ENCODE data around the gene SH3GLB1. TPM values are rescaled to one million over a fixed set of nuclear protein-coding genes. Genes with fewer than 3 reads are reported as not detected.
A peak's percentile ranks its signal among the peaks of the same experiment; 100 is the strongest.
"Not testable (repeated sequence)": the region's sequence is repeated elsewhere in the genome, so short reads cannot be mapped to it uniquely, and the experiment has no call there.

Gene SH3GLB1
- 44.5 and 47.9 TPM in 2 replicates for total RNA-seq

DNA sequence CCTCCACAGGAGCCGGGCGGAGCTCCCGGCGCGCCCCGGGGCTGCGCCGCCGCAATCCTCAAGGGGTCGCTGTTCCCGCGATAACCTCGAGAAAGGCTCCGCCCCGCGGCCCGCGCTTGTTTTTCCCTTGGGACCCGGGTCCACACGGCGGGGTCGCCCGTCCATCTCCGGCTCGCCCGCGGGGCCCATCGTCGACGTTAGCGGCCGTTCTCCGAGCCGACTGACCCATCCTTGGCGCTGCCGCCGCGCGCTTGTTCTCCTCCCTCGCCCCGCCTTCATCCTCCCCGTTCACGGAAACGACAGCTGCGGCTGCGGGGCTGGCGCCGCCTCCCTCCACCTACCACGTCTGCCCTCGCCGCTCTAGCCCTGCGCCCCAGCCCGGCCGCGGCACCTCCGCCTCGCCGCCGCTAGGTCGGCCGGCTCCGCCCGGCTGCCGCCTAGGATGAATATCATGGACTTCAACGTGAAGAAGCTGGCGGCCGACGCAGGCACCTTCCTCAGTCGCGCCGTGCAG is at the start of gene SH3GLB1:
SH3GLB1 (plus strand) TSS at position 119 of the 514 bp plus-strand sequence; CDS start at position 443, 324 bp downstream.
- TF ChIP-seq, protein P1, sequence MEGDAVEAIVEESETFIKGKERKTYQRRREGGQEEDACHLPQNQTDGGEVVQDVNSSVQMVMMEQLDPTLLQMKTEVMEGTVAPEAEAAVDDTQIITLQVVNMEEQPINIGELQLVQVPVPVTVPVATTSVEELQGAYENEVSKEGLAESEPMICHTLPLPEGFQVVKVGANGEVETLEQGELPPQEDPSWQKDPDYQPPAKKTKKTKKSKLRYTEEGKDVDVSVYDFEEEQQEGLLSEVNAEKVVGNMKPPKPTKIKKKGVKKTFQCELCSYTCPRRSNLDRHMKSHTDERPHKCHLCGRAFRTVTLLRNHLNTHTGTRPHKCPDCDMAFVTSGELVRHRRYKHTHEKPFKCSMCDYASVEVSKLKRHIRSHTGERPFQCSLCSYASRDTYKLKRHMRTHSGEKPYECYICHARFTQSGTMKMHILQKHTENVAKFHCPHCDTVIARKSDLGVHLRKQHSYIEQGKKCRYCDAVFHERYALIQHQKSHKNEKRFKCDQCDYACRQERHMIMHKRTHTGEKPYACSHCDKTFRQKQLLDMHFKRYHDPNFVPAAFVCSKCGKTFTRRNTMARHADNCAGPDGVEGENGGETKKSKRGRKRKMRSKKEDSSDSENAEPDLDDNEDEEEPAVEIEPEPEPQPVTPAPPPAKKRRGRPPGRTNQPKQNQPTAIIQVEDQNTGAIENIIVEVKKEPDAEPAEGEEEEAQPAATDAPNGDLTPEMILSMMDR (IDR thresholded peaks at IDR 0.05; ENCODE audit: insufficient read depth, low read depth, low read length) = peak; percentile 83
- DNase-seq (ENCODE audit: low read depth) = peak; percentile 89

DNA sequence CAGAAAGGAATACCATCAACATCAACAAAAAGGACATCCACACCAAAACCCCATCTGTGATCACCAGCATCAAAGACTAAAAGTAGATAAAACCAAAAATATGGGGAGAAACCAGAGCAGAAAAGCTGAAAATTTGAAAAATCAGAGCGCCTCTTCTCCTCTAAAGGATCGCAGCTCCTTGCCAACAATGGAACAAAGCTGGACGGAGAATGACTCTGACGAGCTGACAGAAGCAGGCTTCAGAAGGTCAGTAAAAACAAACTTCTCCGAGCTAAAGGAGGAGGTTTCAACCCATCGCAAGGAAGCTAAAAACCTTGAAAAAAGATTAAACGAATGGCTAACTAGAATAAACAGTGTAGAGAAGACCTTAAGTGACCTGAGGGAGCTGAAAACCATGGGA is 46.0 kb upstream of the SH3GLB1 start:
- DNase-seq (ENCODE audit: low read depth); H3K4me3 ChIP-seq (ENCODE audit: low read depth, low read length): not testable (repeated sequence)

More for the DNA sequence above, at the start of gene SH3GLB1:
- peak within 1 kb of the TSS; percentile 95 for H3K4me3 ChIP-seq (ENCODE audit: low read depth, low read length)

DNA sequence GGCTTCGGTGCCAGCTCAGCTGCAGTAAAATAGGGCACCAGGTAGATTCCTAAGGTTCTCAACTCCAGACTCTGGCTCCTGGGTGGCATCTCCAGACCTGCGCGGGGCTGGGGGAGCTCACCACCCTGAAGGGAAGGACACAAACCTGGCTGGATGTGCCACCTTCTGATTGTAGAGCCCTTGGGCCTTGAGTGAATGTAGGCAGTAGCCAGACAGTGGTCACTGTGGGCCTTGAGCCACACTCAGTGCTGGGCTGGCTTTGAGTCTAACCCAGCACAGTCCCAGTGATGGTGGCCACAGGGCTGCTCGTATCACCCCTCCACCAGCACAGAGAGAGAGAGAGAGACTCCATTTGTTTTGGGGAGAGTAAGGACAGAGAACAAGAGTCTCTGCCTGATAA is 38.0 kb upstream of the SH3GLB1 start:
- DNase-seq (ENCODE audit: low read depth) = no peak
- TF ChIP-seq, protein P1 (IDR thresholded peaks at IDR 0.05; ENCODE audit: insufficient read depth, low read depth, low read length) = no peak

DNA sequence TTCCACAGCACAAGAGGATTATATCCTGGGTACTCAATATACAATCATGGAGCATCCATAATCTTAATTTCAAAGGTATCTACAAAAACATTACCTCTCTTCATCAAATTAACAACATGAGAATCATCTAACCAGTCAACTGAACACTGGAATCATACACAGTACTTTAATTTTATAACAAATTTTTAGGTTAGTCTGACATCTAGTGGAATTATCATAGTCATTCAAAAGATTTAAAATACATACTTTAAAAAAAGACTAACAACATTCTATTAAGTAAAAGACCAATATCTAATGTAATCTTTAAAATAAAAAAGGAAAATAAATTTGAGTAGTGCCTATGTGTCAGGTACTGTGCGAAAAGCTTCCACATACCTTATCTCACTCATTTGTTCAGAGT is 16.8 kb upstream of the SH3GLB1 start:
- TF ChIP-seq, protein P1 (IDR thresholded peaks at IDR 0.05; ENCODE audit: insufficient read depth, low read depth, low read length) = no peak
- peak; percentile 14 for DNase-seq (ENCODE audit: low read depth)
- no peak overlapping the region for H3K4me3 ChIP-seq (ENCODE audit: low read depth, low read length)

More for the DNA sequence above, 38.0 kb upstream of the SH3GLB1 start:
- H3K4me3 ChIP-seq (ENCODE audit: low read depth, low read length) = no peak overlapping the region

DNA sequence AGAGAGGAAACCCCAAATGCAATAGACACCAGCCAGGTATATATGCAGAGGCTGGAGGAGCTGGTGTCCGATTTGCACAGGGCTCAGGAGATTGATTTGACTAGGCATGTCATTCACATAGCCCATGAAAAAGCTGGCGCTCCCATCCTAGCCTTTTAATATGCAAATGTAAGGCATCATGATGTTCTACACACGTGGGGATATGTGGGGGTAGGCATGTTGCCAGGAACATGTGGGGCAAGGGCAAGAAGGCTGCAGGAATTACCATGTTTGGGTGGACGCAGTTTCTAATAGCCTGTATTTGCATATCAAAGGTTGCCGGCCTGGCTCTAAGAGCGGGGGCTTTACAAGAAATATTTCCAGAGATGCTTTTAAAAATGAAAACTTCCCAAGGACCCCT is 11.7 kb upstream of the SH3GLB1 start:
- TF ChIP-seq, protein P1 (IDR thresholded peaks at IDR 0.05; ENCODE audit: insufficient read depth, low read depth, low read length) = no peak
- no peak overlapping the region for H3K4me3 ChIP-seq (ENCODE audit: low read depth, low read length)
- no peak for DNase-seq (ENCODE audit: low read depth)

DNA sequence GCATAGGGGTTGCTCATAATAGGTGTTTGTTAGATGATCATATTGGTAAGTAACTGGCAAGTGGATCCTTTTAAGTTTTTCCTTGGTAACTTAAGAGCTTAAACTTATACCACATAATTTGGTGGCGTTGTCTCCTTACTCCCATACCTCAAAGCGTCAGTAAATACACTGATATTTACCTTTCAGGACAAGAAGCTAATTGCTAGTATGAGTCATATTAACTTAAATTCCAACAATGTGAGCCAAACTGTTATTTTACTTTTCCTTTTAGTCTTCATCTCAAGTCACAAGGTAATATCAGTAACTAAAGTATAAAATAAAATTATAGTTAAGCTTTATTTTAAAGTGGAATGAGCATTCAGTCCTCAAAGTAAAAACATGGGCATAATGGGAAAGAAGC is 9.0 kb upstream of the SH3GLB1 start:
- no peak for DNase-seq (ENCODE audit: low read depth)
- TF ChIP-seq, protein P1 (IDR thresholded peaks at IDR 0.05; ENCODE audit: insufficient read depth, low read depth, low read length) = no peak
- no peak overlapping the region for H3K4me3 ChIP-seq (ENCODE audit: low read depth, low read length)

DNA sequence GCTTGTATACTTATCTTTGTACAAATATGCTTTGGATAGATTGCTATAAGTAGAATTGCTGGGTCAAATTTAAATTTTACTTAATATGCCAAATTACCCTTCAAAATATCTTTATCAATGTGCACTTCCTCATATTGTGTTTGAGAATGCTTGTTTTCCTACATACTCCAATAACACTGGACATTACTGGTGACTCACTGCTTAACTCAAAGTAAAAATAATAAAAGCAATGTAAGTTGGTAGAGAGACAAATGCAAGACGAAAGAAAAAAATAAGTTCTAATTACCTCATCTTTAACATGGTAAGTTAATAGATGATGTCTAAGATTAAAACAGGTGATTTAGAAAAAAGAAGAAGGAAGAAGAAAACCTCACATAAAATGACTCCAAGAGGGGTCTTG is 7.9 kb upstream of the SH3GLB1 start:
- no peak for DNase-seq (ENCODE audit: low read depth)
- H3K4me3 ChIP-seq (ENCODE audit: low read depth, low read length) = no peak overlapping the region
- TF ChIP-seq, protein P1 (IDR thresholded peaks at IDR 0.05; ENCODE audit: insufficient read depth, low read depth, low read length) = no peak
